HL-60/S4 (cell line): ENCODE measurements around the gene SOX30.
"Not testable (repeated sequence)": the region's sequence is repeated elsewhere in the genome, so short reads cannot be mapped to it uniquely, and the experiment has no call there.

Experiments
- in situ Hi-C: fragments of 300-500 bp; cut with MboI; formaldehyde crosslinking; loops from 2 replicates; pipeline ENCODE4 v1.14.3; 2022; ENCODE audit warnings: low sequenced_read_pairs

Gene SOX30

DNA sequence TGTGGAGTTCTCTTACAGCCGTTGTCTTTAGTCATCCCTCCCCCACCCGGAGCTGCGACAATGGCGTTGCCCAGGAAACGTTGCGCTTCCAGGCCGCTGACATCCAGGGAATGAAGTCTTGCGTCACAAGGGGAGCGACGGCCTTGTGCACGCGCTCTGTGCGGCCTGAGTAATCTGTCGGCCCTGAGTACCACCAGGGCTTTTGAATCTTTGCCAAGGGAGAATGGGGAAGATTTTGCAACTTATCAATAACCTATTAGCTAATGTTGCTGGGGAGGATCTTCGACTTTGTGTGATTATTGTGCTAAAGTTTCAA, at the start of gene SOX30:
SOX30 (minus strand) TSS at position 62 of the 316 bp plus-strand sequence. CDS start 360 bp downstream, outside the sequence.
- in situ Hi-C loops = no loop called here

DNA sequence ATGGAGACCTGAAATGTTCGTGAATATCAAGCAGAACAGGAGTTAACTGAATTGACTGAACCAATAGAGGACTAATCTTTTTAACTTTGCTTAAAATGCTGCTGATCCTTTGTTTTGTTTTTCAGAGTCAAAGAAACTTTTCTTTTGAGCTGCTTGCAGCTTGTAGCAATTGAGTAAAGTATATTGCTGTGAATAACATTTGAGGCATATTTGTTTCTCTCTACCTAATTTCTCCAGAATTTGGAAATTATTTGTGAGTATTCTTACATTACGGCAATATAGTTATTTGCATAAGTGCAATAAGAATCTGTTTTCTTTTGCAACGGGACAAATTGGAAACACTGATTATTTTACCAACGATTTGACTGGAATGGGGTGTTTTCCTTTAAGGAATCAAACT, 46.4 kb upstream of the SOX30 start:
- in situ Hi-C loops = not testable (repeated sequence)

DNA sequence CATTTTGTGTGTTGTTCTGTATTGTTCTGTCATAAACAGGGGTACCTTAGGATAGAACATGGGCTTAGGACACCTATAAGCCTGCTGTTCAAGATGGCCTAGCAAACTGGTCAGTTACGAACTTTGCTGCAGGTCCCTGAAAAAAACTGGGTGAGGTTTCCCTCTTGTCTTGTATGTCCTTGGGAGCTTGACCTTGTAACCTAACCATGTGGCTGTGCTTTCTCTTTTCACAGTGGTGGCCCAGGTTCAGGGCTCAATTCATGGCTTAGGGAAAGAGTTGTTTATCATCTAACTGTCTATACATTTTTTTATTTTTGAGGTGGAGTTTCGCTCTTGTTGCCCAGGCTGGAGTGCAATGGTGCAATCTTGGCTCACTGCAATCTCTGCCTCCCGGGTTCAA, 43.9 kb upstream of the SOX30 start:
- in situ Hi-C loops = not testable (repeated sequence)

- in situ Hi-C loops = not testable (repeated sequence)
Measured at GRCh38 chr5:157693816-157694215, 41.6 kb upstream of the SOX30 start.

- in situ Hi-C loops = no loop called here
Measured at GRCh38 chr5:157690690-157691433, 38.6 kb upstream of the SOX30 start.

DNA sequence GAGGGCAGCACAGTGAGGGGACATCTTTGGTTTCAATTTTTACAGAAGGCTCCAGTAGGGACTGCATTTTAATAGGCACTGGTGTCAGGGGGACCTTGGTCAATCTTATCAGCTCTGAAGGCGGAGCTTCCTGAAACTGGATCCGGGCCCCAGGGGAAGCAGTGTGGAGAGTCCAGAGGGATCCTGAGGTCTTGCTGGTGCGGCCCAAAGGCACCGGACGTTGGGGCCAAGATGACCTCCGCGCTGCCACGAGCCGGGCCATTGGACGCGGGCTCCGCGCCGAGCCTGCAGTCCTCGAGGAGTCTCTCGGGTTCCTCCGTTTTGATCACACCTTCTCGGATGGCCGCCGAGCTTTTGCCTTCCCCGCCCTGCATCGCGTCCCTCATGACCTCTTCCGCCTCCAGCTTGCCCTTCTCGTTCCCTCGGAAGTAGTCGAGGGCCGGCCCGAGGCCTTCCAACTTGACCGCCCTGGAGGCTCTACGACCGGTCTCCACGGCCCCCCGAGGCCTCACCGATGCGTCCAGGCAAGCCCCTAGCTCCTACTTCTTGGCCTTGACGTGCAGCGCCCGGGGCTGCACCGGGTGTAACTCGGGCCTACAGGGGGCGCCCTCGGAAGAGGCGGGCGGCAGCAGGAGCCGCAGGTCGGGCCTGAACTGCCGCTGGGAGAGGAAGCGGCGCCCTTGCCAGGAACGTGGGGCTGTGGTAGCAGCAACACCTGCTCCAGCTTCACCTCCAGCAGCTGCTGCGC, 37.9 kb upstream of the SOX30 start:
- in situ Hi-C loops = no loop called here

DNA sequence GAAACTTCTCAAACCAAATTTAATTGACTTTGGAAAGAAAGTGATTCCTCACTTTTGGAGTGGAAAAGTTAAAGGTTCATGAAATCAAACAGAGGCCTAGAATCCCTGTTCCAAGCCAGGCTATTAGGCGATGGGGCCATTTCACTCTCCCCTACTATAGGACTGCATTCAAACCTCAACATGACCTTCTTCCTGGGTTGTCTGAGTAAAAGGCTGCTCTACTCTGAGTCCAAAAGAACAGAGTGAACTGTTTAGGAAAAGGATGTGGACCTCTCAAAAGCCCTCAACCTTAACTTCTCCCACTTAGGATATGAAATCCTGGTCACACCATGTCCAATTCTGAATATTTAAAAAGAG, 34.9 kb upstream of the SOX30 start:
- in situ Hi-C loops = no loop called here

- in situ Hi-C loops = not testable (repeated sequence)
Measured at GRCh38 chr5:157686276-157687197, 34.3 kb upstream of the SOX30 start.

- in situ Hi-C loops = no loop called here
Measured at GRCh38 chr5:157682257-157682656, 30.0 kb upstream of the SOX30 start.

- in situ Hi-C loops = no loop called here
Measured at GRCh38 chr5:157681048-157681447, 28.8 kb upstream of the SOX30 start.

DNA sequence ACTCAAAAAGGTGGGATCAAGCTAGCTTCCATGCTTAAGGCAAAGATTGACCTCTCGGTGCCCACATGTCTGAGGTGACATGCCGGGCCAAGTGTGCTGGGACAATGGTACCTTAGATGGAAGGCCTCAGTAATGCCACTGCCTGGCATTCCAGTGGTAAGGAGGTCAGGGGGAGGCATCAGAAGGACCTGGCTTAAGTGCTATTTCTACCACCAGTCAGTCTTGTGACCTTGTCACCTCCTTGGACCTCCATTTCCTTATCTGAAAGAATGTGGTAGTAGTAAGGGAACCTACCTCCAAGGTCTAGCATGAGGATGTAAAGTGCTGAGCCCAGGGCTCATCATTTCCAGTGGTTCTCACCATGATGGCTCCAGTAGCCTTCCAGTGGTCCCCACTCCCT, 28.0 kb upstream of the SOX30 start:
- in situ Hi-C loops = no loop called here

DNA sequence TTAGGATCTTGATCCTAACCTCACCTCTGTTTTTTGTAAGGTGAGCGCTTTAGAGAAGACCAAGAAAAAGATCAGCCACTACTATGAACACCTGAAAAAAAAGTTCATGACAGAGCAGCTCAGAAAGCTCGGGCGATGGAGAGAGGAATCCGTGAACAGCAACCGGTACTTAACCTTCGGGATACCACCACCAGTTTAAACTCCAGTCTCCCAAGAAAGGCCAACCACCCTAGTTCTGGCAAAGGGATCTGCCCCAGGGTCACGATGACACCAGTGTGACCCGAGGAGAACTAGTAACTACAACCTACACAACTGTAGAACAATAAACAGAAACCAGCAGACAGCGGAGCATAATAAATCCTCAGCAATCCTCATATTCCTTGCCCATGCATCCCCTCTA, 27.6 kb upstream of the SOX30 start:
- in situ Hi-C loops = no loop called here

GRCh38 chr5:157677931-157678330, 25.7 kb upstream of the SOX30 start:
- in situ Hi-C loops = no loop called here

GRCh38 chr5:157674351-157674750, 22.1 kb upstream of the SOX30 start:
- in situ Hi-C loops = not testable (repeated sequence)

DNA sequence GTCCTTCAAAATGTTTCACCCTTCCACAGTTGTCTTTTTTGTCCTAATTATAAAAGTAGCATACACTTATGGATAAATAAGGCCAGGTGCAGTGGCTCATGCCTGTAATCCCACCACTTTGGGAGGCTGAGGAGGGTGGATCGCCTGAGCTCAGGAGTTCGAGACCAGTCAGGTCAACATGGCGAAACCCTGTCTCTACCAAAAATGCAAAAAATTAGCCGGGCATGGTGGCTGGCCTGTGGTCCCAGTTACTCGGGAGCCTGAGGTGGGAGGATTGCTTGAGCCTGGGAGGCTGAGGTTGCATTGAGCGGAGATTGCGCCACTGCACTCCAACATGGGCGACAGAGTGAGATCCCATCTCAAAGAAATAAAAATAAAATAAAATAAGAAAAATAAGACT, 20.7 kb upstream of the SOX30 start:
- in situ Hi-C loops = no loop called here

- in situ Hi-C loops = no loop called here
Measured at GRCh38 chr5:157671592-157672330, 19.5 kb upstream of the SOX30 start.

- in situ Hi-C loops = no loop called here
Measured at GRCh38 chr5:157670662-157671591, 18.7 kb upstream of the SOX30 start, which contains the start of gene C5orf52. Gene C5orf52 (plus strand): TSS chr5:157671533. CDS start chr5:157671615, 82 bp downstream.

DNA sequence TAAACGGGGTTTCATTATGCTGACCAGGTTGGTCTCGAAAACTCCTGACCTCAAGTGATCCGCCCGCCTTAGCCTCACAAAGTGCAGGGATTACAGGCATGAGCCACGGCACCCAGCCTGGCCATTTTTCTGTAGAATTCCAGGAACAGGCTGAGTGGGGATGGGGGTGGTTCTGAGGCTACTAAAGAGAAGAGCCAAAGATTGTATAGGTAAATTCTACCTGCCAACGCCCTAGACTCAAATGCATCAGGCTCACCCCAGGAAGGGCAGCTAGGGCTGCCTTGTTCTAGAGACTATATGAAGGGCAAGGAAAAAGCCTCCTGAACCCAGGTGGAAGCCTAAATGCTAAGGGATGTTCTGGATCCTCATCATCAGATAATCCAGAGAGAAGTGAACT, 17.5 kb upstream of the SOX30 start:
- in situ Hi-C loops = no loop called here

DNA sequence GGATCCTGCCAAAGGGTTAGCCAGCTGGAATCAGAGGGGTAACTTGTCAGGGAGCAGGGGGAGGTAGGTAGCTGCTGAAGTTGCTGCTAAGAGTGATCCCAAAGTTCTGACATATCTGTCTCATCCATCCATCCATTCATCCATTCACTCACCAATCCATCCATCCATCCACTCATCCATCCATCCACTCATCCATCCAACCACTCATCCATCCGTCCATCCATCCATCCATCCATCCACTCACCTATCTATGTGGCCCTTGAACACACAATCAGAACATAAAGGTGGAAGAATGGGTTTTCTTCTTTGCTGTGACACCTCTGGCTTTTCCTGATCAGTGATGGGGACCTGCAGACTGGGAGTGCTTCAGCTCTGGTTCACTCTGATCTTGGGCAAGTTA, 16.1 kb upstream of the SOX30 start:
- in situ Hi-C loops = no loop called here
